Ishikawa (cell line): Measurements from ENCODE around the gene RPTN.

Source experiments
- CEBPB ChIP-seq: IDR thresholded peaks from 2 replicates; pipeline ENCODE4 v1.6.1; 2012
- CREB1 ChIP-seq: IDR thresholded peaks from 2 replicates; pipeline ENCODE4 v1.6.1; 2012; ENCODE audit warnings: low read depth
- EGR1 ChIP-seq: IDR thresholded peaks from 2 replicates; pipeline ENCODE4 v1.6.1; 2012
- EP300 ChIP-seq: IDR thresholded peaks from 2 replicates; pipeline ENCODE4 v1.6.1; 2012; ENCODE audit warnings: borderline replicate concordance
- FOXM1 ChIP-seq: IDR thresholded peaks from 2 replicates; pipeline ENCODE4 v1.6.1; 2012; ENCODE audit warnings: low read depth, borderline replicate concordance
- NFIC ChIP-seq: IDR thresholded peaks from 2 replicates; pipeline ENCODE4 v1.6.1; 2012
- RAD21 ChIP-seq: IDR thresholded peaks from 2 replicates; pipeline ENCODE4 v1.6.1; 2012; ENCODE audit warnings: low read depth
- TAF1 ChIP-seq: IDR thresholded peaks from 2 replicates; pipeline ENCODE4 v1.6.1; 2012; ENCODE audit warnings: low read depth, mild to moderate bottlenecking
- TCF12 ChIP-seq: IDR thresholded peaks from 2 replicates; pipeline ENCODE4 v1.6.1; 2012; ENCODE audit warnings: low read depth
- TEAD4 ChIP-seq: IDR thresholded peaks from 2 replicates; pipeline ENCODE4 v1.6.1; 2012
- YY1 ChIP-seq: IDR thresholded peaks from 2 replicates; pipeline ENCODE4 v1.6.1; 2012; ENCODE audit warnings: low read depth
- ZBTB7A ChIP-seq: IDR thresholded peaks from 2 replicates; pipeline ENCODE4 v1.6.1; 2012; ENCODE audit warnings: low read depth
- TF ChIP-seq, protein P1 (sequence below): IDR thresholded peaks from 2 replicates; pipeline ENCODE4 v1.6.1; 2012; ENCODE audit warnings: low read depth, mild to moderate bottlenecking
- TF ChIP-seq, protein P2 (sequence below): IDR thresholded peaks from 2 replicates; pipeline ENCODE4 v1.6.1; 2012
- TF ChIP-seq, protein P3 (sequence below): IDR thresholded peaks from 2 replicates; pipeline ENCODE4 v1.6.1; 2012

The RPTN gene

DNA sequence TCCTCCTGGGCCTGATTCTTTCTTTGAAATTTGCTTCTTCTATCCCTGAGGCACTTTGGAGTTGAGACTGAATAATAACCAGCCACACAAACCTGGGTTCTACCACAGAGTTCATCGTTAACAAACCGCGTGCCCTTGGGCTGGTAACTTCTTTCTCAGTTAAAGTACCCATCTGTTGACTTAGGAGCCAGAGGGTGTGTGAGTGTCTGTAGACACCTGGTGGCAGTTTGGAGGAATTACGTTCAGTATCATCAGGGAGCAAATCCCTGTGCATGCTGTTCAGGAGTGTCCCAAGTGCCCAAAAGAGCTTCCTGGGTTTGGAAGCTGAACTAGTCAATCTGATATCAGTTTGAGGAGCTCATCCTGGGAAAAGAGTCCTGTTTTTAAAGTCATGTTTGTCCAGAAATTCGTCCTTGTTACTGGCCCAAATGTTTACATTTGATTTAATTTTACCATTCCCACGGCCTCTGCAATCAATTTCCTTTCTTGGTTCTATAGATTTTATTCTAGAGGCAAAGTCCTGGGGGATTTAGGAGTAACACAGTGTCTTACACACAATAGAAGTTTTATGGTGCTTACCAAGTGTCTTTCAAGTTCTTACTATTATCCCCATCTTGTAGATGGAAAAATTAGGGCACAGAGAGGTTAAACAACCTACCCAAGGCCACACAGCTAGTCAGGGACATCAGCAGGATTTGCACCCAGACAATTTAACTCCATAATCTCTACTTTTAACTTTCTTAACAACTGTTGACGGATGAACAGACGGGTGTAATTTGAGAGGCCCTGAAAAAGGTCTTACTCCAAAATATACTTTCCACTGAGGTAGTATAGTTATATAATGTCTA is 26.7 kb upstream of the RPTN start:
- TF ChIP-seq ZBTB7A (no peak), RAD21 (peak; percentile 82), TAF1 (no peak), CEBPB (no peak), EGR1 (no peak), EP300 (no peak), FOXM1 (no peak)

DNA sequence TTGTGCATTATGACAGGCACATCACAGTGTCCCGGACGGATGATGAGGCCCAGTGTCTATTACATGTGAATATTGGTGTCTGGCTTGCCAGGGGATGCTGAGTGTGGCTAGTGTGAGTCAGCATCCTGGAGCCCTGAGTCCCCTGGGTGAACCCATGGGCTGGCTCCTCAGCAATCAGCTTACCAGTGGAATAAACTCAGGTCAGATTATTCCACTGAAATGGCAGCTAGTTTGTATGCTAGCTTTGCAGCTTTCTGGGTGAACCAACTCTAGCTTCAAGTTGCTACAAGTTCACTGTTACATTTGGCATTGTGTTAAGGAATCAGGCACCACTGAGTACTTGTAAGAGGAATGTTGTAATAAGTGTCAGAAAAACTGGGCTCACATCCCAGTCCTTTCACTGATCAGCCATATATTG is 23.9 kb upstream of the RPTN start:
- TF ChIP-seq EP300 (no peak), FOXM1 (no peak), NFIC (no peak), CEBPB (no peak), TAF1 (no peak), TCF12 (no peak), RAD21 (no peak), TEAD4 (no peak), EGR1 (no peak)
- TF ChIP-seq, protein P1, sequence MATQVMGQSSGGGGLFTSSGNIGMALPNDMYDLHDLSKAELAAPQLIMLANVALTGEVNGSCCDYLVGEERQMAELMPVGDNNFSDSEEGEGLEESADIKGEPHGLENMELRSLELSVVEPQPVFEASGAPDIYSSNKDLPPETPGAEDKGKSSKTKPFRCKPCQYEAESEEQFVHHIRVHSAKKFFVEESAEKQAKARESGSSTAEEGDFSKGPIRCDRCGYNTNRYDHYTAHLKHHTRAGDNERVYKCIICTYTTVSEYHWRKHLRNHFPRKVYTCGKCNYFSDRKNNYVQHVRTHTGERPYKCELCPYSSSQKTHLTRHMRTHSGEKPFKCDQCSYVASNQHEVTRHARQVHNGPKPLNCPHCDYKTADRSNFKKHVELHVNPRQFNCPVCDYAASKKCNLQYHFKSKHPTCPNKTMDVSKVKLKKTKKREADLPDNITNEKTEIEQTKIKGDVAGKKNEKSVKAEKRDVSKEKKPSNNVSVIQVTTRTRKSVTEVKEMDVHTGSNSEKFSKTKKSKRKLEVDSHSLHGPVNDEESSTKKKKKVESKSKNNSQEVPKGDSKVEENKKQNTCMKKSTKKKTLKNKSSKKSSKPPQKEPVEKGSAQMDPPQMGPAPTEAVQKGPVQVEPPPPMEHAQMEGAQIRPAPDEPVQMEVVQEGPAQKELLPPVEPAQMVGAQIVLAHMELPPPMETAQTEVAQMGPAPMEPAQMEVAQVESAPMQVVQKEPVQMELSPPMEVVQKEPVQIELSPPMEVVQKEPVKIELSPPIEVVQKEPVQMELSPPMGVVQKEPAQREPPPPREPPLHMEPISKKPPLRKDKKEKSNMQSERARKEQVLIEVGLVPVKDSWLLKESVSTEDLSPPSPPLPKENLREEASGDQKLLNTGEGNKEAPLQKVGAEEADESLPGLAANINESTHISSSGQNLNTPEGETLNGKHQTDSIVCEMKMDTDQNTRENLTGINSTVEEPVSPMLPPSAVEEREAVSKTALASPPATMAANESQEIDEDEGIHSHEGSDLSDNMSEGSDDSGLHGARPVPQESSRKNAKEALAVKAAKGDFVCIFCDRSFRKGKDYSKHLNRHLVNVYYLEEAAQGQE, result no peak
- TF ChIP-seq, protein P2, sequence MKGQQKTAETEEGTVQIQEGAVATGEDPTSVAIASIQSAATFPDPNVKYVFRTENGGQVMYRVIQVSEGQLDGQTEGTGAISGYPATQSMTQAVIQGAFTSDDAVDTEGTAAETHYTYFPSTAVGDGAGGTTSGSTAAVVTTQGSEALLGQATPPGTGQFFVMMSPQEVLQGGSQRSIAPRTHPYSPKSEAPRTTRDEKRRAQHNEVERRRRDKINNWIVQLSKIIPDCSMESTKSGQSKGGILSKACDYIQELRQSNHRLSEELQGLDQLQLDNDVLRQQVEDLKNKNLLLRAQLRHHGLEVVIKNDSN, result no peak
- TF ChIP-seq, protein P3, sequence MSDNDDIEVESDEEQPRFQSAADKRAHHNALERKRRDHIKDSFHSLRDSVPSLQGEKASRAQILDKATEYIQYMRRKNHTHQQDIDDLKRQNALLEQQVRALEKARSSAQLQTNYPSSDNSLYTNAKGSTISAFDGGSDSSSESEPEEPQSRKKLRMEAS, result no peak

DNA sequence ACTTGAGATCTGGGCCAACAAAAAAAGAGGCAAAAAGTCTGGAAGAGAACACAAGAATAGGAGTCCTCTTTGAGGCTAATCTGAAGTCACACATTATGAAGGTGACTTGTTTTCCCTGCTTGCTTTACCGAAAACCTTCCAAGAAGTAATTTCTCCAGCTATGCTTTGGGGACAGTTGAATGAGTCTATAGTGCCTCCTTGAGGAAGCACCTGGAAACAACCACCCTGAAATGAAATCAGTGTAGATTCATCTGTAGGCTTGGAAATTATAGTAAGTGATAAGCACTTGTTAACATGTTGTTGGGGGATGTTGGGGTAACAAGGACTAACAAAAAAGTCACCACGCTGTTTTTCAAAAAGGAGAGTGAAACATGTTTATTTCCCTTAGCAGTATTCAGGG is 23.4 kb upstream of the RPTN start:
- TF ChIP-seq, protein P2, result no peak
- no peak for TF ChIP-seq ZBTB7A
- peak; percentile 45 for TF ChIP-seq RAD21
- TF ChIP-seq TEAD4, result no peak

DNA sequence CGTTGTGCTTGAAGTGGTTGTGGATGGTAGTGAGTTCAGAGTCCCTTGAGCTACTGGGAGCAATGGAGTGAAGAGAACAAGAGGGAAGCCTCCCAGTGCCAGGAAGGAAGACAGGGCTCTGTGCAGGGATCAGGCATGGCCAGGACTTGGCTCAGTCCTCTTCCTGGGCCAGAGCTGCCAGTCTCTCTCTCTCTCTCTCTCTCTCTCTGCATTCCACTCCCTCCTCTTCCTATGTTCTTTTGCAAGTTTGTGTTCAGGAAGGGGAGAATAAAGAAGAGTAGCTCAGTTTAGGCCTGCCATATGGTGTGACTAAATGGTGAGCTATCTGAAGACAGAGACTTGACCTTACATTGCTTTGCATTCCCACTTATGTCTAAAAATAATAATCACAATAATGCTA is 20.5 kb upstream of the RPTN start:
- TF ChIP-seq CREB1 (no peak), TAF1 (no peak), EP300 (no peak), NFIC (no peak), YY1 (no peak), CEBPB (no peak), TCF12 (no peak), EGR1 (no peak), FOXM1 (no peak), TEAD4 (no peak), RAD21 (no peak), ZBTB7A (no peak)
- TF ChIP-seq, protein P3, result no peak
- TF ChIP-seq, protein P1, result no peak
- TF ChIP-seq, protein P2, result no peak

DNA sequence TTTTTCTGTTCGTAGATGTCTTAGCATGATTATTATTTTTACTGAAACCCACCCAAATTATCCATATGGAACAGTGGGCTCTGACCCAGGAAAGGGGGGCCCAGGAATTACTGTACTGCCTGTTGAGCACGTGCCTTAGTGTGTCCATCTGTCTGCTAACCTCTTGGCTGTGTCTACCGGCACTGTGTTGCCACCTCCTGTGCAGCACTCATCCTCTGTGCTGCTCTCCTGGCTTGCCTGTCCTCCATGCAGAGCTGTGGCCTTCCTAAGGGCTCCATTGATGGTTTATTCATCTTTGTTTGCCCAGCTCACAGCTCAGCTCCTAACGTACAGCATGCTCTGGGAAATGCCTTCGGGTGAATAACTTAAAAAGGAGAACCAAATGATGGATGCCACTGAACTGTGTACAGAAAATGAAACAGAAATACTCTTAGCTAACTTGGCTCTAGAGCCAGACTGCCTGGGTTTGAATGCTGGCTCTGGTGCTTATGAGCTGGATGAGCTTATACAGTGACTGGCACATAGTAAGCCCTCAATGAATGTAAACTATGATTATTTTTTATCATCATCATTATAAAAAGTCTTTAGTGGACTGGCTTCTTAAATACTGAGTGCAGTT is 11.4 kb upstream of the RPTN start:
- TF ChIP-seq, protein P3, result no peak
